Testis (tissue), 3 donors: ENCODE measurements around the gene GNB1L. TPM values are rescaled to one million over a fixed set of nuclear protein-coding genes. Genes with fewer than 3 reads are reported as not detected.

Experiments
- DNase-seq: peaks from one replicate; pipeline ENCODE4 v3.0.0-alpha.2; 2019
- H3K27ac ChIP-seq, 2 donors: fragments of 200-600 bp; sonication (generic); one replicate each; pipeline ENCODE4 v1.5.1; 2019
- H3K27me3 ChIP-seq: fragments of 200-600 bp; sonication (generic); one replicate; pipeline ENCODE4 v1.5.1; 2019
- H3K36me3 ChIP-seq: fragments of 200-600 bp; sonication (generic); one replicate; pipeline ENCODE4 v1.5.1; 2017; ENCODE audit warnings: low read depth; ENCODE audit errors: missing control alignments
- H3K4me1 ChIP-seq: fragments of 200-600 bp; sonication (generic); one replicate; pipeline ENCODE4 v1.5.1; 2019
- H3K4me3 ChIP-seq, 2 donors: fragments of 200-600 bp; sonication (generic); one replicate each; pipeline ENCODE4 v1.5.1; 2017 to 2019
- H3K9me3 ChIP-seq: fragments of 200-600 bp; sonication (generic); one replicate; pipeline ENCODE4 v1.5.1; 2017
- POLR2A ChIP-seq: fragments of 450-650 bp; IDR thresholded peaks from one replicate; pipeline ENCODE4 v1.6.1; 2017; ENCODE audit warnings: antibody characterized with exemption, mild to moderate bottlenecking, moderate library complexity
- WGBS, 2 donors: methylation state at CpG; one replicate each; pipeline ENCODE4 v1.1.5; 2018; 5-methylcytosine and 5-hydroxymethylcytosine counted together
- intact Hi-C: fragments of 100-400 bp; cut with DNase I; formaldehyde crosslinking; loops from one replicate; pipeline ENCODE4 v1.15.1; 2023; ENCODE audit warnings: low total_unique reads
- polyA plus RNA-seq: library from polyadenylated mRNA; stranded (reverse); fragments of 350-450 nt; fragmentation: Illumina TruSeq; extraction: RNeasy Lipid Tissue Mini Kit (QIAGEN cat#74804); gene quantifications from one replicate; pipeline ENCODE4 v1.2.3, GENCODE V29; 2014; ENCODE audit warnings: low read depth, low replicate concordance; ENCODE audit not compliant: insufficient read depth
- total RNA-seq, 2 donors: library from RNA; depleted of rRNA; stranded (reverse); fragments of >200 nt; gene quantifications; one replicate each; pipeline ENCODE4 v1.2.3, GENCODE V29; 2016
- TF ChIP-seq, protein P1 (sequence below), 3 experiments: fragments of 450-650 bp in 2 of 3; fragments of 200-600 bp in 1 of 3; sonication (generic) in 1 of 3; IDR thresholded peaks; one replicate each; pipeline ENCODE4 v1.5.1; 2016 to 2019; ENCODE audit warnings: antibody characterized with exemption in 3 of 3, mild to moderate bottlenecking in 2 of 3, moderate library complexity in 1 of 3

GNB1L gene
- total and polyA plus RNA-seq, 3 donors from 2014 or later: 5.5 to 6.9 (median 6.0) TPM

DNA sequence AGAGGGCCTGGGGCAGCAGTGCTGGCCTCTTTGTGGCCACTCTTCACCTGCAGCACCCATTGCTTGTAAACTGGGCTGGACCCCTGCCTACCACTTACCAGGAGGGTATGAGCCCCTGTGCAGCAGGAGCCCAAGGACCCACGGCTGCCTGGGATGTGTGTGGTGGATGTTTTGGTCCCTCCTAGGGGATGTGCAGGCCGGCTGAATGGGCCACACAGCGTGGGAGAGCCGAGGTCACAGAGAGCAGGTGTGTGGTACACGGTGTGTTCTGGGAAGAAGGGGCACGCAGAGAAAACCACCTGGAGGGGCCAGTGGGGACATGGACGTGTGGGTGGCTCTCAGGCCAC is 19.3 kb upstream of the GNB1L start:
- DNase-seq: no peak
- H3K9me3 ChIP-seq: no peaks in the 10 kb centered on the region
- H3K27me3 ChIP-seq: no peaks in the 10 kb centered on the region
- intact Hi-C loops: no loop called here
- WGBS, 2 donors: 68 to 83% methylated on average over 1 to 7 of the region's 7 CpGs
- no peak for TF ChIP-seq POLR2A
- peaks cover 7% of the 10 kb centered on the region for H3K4me1 ChIP-seq
- no peaks in the 10 kb centered on the region for H3K36me3 ChIP-seq
- no peak overlapping the region for H3K4me3 ChIP-seq
- no peak overlapping the region for H3K27ac ChIP-seq

DNA sequence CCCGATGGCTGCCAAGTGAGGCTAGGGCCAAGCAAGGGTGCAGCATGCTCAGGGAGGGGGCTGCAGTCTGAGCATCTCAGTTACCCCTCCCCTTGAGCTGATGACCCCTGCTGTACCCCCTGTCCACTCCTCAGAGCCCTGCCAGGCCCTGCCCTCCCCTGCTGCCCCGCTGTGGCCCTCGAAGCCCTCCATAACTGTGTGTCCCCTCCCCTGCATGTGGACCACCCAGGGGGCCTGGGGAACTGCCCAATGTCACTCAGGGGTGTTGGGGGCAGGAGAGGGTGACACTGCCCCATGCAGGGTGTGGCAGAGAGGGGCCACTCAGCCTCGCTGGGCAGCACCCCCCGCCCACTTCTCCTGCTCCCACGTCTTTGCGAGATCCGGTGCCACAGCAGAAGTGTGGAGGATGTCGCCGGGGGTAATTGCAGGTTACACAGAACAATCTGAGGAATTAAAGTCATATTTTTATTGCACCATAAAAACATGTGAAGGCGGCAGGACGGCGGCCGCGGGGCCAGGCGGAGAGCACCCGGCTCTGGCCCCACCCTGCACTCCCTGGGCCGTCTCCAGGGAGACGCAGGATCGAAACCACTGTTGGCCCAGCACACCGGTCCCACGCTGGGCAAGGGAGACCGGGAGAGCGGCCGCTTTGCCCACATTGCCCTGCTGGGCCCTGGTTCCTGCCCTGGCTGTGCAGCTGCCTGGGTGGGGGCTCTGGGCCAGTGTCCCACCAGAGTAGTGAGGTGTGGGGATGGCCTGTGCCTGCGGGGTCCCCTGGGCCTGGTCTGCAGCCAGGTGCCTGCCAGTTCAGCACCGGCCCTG is 18.7 kb upstream of the GNB1L start:
- WGBS, 2 donors: 85 to 94% methylated on average over 6 to 27 of the region's 27 CpGs
- intact Hi-C loops: no loop called here

DNA sequence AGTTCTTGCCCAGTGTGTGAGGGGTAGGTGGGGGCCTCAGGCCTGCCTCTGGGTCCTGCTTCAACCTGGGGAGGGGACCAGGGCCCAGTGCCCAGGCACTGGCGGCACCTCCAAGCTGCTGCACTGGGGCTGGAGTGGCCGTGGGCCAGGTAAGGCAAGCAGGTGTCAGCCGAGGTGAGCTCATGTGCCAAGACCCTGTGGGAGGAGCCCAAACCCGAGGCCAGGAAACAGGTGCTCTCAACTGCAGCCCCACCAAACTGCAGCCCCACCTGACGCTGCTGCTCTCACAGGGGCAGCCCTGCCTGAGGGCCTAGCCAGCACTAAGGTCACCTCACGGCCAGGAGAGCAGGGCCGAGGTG is 18.1 kb upstream of the GNB1L start:
- H3K27me3 ChIP-seq: no peaks in the 10 kb centered on the region
- DNase-seq: no peak
- H3K27ac ChIP-seq: no peak overlapping the region
- peaks cover 13% of the 10 kb centered on the region for H3K4me1 ChIP-seq
- no peaks in the 10 kb centered on the region for H3K36me3 ChIP-seq
- H3K9me3 ChIP-seq: no peaks in the 10 kb centered on the region
- intact Hi-C loops: no loop called here
- TF ChIP-seq POLR2A: no peak
- TF ChIP-seq, protein P1, sequence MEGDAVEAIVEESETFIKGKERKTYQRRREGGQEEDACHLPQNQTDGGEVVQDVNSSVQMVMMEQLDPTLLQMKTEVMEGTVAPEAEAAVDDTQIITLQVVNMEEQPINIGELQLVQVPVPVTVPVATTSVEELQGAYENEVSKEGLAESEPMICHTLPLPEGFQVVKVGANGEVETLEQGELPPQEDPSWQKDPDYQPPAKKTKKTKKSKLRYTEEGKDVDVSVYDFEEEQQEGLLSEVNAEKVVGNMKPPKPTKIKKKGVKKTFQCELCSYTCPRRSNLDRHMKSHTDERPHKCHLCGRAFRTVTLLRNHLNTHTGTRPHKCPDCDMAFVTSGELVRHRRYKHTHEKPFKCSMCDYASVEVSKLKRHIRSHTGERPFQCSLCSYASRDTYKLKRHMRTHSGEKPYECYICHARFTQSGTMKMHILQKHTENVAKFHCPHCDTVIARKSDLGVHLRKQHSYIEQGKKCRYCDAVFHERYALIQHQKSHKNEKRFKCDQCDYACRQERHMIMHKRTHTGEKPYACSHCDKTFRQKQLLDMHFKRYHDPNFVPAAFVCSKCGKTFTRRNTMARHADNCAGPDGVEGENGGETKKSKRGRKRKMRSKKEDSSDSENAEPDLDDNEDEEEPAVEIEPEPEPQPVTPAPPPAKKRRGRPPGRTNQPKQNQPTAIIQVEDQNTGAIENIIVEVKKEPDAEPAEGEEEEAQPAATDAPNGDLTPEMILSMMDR (IDR thresholded peaks at IDR 0.05): no peak
- no peak overlapping the region for H3K4me3 ChIP-seq
- 73% methylated on average over 7 of the region's 7 CpGs; no CpG with 5 or more reads in 1 of the 2 donors for WGBS, 2 donors

More for the DNA sequence above, 18.7 kb upstream of the GNB1L start:
- Histone ChIP-seq H3K36me3 (no peaks in the 10 kb centered on the region), H3K9me3 (no peaks in the 10 kb centered on the region), H3K27me3 (no peaks in the 10 kb centered on the region), H3K4me3 (no peak overlapping the region), H3K4me1 (peaks cover 13% of the 10 kb centered on the region), H3K27ac (no peak overlapping the region)
- DNase-seq: no peak
- TF ChIP-seq POLR2A: no peak
- TF ChIP-seq, protein P1 (IDR thresholded peaks at IDR 0.05): no peak

DNA sequence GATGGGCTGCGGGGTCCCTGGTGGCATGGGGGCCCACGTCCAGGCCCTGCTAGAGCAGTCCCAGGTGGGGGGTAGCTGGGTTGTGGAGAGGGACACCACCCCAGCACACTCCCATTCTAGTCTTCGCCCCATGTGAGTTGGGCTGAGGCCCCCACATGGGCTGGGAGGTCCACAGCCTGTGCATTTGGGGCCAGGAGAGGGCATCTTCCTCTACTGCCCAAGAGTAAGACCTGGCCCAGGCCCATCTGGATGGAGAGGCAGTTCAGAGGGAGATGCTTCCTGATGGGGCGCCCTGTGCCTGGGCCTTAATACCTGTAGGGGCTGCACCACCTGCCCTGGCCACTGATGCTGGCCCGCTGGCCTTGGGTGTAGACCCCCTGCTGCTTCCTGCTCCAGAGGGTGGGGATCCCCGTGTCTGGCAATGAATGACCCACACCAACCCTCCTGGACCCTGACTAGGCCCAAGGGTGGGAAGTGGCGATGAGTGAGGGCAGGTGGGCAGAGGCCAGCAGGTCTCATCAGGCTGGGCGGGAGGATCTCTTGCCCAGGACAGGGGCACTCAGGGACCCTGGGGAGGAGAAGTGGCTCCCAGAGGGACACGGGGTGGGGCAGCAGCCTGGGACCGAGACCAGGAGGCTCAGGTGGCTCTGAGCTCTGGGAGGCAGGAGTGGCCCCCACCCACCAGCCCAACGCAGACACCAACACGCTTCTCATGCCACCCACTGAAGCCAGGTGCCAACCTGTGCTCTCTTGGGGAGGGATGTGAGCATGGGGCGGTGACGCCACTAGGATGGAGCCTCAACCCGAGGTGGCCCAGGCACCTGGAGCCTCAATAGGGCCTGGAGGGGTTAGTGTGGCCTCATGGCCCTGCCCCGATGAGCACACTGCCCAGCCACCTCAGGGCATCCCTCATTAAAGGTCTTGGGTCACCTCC is 17.4 kb upstream of the GNB1L start:
- no peak for DNase-seq
- Histone ChIP-seq H3K27ac (no peak overlapping the region), H3K4me1 (peaks cover 13% of the 10 kb centered on the region), H3K27me3 (no peaks in the 10 kb centered on the region), H3K36me3 (no peaks in the 10 kb centered on the region), H3K4me3 (no peak overlapping the region), H3K9me3 (no peaks in the 10 kb centered on the region)
- no peak for TF ChIP-seq POLR2A
- TF ChIP-seq, protein P1 (IDR thresholded peaks at IDR 0.05): no peak
- WGBS, 2 donors: 93 to 95% methylated on average over 9 to 13 of the region's 16 CpGs
- intact Hi-C loops: no loop called here
